ENCODE data around the gene GNMT.
"Not testable (repeated sequence)": the region's sequence is repeated elsewhere in the genome, so short reads cannot be mapped to it uniquely, and the experiment has no call there.

GNMT gene

DNA sequence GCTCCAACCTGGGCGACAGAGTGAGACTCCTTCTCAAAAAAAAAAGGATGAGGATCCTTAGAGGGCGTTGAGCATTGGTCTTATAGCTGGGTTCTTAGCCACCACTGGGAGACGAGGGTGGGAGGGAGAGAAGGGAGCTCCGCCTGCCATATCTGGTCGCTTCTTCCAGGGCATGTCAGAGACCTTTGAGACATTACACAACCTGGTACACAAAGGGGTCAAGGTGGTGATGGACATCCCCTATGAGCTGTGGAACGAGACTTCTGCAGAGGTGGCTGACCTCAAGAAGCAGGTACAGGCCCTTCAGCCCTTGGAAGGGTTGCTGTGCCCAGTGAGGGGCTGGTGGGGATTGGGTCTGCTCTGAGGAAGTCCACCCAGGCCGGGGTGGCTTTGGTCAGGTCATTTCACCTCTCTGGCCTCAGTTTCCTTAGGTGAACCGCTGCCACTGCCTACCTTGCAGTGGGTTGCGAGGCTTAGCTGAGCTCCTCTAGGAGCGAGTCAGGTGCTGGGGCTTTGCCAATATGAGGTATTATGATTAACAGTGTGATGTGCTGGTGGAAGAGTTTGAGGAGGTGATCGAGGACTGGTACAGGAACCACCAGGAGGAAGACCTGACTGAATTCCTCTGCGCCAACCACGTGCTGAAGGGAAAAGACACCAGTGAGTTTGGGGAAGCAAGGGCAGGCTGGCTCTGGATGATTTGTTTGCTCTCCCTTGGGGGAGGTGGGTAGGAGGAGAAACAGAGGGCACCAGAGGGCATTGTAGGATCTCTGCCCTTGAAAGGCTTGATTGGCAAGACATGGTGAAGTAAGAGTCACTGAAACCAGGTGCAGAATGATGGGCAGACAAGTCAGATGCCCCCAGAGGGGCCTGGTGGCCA lies 22.8 kb upstream of the GNMT start:
- H3K36me3 Mint-ChIP-seq: peaks cover 7% of the 10 kb centered on the region
- H3K4me1 Mint-ChIP-seq (ENCODE audit: low read depth): peaks cover 37% of the 10 kb centered on the region
- peak overlapping the region; percentile 58 for H3K27ac Mint-ChIP-seq
- H3K4me3 Mint-ChIP-seq: no peak overlapping the region
- H3K27me3 Mint-ChIP-seq: no peaks in the 10 kb centered on the region
- no peaks in the 10 kb centered on the region for H3K9me3 Mint-ChIP-seq (ENCODE audit: low read depth)

DNA sequence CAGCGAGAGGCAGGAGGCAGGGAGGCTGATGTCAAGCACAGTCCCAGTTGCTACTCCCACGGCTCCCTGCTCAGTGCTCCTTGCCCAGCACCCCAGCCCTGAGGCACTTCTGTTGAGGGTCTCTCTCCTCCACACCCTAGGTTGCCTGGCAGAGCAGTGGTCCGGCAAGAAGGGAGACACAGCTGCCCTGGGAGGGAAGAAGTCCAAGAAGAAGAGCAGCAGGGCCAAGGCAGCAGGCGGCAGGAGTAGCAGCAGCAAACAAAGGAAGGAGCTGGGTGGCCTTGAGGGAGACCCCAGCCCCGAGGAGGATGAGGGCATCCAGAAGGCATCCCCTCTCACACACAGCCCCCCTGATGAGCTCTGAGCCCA lies 22.1 kb upstream of the GNMT start:
- Mint-ChIP-seq H3K4me3 (no peak overlapping the region), H3K4me1 (ENCODE audit: low read depth) (peaks cover 30% of the 10 kb centered on the region), H3K27ac (no peak overlapping the region), H3K27me3 (no peaks in the 10 kb centered on the region), H3K36me3 (peaks cover 1% of the 10 kb centered on the region), H3K9me3 (ENCODE audit: low read depth) (no peaks in the 10 kb centered on the region)

DNA sequence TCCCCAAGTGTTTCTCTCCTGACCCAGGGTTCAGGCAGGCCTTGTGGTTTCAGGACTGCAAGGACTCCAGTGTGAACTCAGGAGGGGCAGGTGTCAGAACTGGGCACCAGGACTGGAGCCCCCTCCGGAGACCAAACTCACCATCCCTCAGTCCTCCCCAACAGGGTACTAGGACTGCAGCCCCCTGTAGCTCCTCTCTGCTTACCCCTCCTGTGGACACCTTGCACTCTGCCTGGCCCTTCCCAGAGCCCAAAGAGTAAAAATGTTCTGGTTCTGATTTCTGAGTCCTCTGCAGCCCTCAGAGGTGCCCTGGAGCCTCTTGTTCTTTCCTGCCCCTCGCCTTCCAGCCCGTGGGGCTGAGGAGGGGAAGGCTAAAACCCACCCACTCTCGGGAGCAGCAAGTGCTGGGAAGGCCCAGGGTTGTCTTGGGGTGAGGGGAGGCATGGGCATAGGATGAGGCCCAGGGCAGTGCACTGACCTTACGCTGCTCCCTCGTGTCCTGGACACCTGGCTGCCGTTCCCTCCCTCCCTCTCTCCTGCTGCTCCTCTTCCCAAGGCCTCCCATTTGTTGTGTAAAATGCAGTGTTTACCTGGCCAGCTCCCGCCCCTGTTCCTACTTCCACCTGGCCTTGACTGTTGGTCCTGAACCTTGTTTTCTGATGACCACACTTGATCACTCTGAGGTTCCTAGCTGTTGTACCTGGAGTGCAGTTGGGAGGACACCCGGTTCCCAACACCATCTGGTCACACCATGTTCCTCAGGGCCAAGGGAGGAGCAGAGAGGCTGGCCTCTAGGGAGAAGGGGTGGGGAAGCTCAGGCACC lies 21.4 kb upstream of the GNMT start:
- Mint-ChIP-seq H3K4me3 (no peak overlapping the region), H3K9me3 (ENCODE audit: low read depth) (no peaks in the 10 kb centered on the region), H3K27me3 (no peaks in the 10 kb centered on the region), H3K27ac (peak overlapping the region; percentile 51), H3K36me3 (no peaks in the 10 kb centered on the region), H3K4me1 (ENCODE audit: low read depth) (peaks cover 23% of the 10 kb centered on the region)

DNA sequence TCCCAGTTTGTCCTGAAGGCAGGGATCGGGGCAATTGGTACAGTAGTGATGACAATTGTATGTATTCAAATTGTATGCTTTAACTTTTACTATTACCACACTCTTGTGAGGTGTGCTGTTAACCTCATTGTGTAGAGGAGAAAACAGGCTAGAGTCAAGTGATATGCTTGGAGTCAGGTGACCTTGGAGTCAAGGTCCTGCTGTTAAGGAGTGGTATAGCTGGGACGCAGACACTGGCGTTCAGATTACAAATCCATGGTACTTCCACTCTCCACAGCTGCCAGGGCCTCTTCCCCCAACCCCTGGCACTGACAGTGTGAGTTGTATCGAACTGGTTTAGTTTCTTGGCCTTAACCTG lies 20.8 kb upstream of the GNMT start:
- no peaks in the 10 kb centered on the region for H3K36me3 Mint-ChIP-seq
- no peak overlapping the region for H3K4me3 Mint-ChIP-seq
- no peaks in the 10 kb centered on the region for H3K9me3 Mint-ChIP-seq (ENCODE audit: low read depth)
- H3K4me1 Mint-ChIP-seq (ENCODE audit: low read depth): peaks cover 18% of the 10 kb centered on the region
- no peaks in the 10 kb centered on the region for H3K27me3 Mint-ChIP-seq
- H3K27ac Mint-ChIP-seq: peak overlapping the region; percentile 51

DNA sequence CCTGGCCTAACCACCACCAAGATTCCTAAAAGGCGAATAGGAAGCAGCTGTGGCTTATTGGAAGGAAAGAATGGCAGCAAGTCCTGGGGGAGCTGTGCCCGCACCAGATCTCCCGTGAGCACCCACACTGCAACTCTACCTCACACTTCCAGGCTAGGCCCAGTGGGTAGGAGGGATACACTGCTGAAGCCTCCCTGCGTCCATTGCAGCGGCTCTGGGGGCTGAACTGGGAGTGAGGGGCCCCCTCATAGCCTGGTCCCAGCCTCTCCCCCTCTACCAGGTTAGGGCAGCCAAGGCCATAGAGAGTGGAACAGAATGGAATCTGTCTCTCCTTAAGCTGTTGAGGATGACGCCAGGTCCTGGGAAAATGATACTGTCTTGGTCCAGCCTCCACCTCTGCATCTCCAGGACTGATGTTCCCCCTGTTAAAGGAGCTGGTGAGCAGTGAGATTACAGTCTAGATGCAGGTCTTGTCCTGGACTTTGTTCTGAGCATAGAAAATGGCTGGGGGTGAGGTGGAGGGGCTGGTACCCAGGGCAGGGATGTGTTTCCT lies 20.0 kb upstream of the GNMT start:
- H3K36me3 Mint-ChIP-seq: no peaks in the 10 kb centered on the region
- H3K27ac Mint-ChIP-seq: peak overlapping the region; percentile 46

DNA sequence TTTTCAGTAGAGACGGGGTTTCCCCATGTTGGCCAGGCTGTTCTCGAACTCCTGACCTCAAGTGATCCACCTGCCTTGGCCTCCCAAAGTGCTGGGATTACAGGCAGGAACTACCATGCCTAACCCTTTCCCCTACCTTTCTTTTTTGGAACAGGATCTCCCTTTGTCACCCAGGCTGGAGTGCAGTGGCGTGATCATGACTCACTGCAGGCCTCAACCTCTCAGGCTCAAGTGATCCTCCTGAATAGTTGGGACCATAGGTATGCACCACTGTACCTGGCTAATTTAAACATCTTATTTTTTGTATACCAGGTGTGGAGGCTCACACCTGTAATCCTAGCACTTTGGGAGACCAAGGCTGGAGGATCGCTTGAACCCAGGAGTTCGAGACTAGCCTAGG lies 19.2 kb upstream of the GNMT start:
- peak overlapping the region; percentile 46 for H3K27ac Mint-ChIP-seq
- not testable (repeated sequence) for H3K4me3 Mint-ChIP-seq; H3K4me1 Mint-ChIP-seq (ENCODE audit: low read depth); H3K9me3 Mint-ChIP-seq (ENCODE audit: low read depth); H3K27me3 Mint-ChIP-seq; H3K36me3 Mint-ChIP-seq

More for the DNA sequence above, 20.0 kb upstream of the GNMT start:
- Mint-ChIP-seq H3K27me3 (no peaks in the 10 kb centered on the region), H3K9me3 (ENCODE audit: low read depth) (no peaks in the 10 kb centered on the region), H3K4me3 (no peak overlapping the region), H3K4me1 (ENCODE audit: low read depth) (peaks cover 15% of the 10 kb centered on the region)

DNA sequence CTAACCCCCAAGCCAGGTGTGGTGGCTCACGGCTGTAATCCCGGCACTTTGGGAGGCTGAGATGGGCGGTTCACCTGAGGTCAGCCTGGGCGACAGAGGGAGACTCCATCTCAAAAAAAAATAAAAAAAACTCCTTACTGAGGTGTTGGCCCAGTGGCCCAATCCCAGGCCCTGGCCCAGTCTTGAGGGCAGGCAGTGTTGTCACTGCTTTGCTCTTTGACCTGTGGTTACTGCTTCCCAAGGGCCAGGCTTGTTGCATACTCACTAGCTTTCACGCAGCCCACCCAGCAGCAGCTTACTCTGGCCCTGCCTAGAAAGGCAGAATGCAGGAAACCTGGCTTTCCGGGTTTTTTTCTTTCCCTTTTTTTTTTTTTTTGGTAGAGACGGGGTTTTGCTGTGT lies 18.1 kb upstream of the GNMT start:
- Mint-ChIP-seq H3K36me3 (no peaks in the 10 kb centered on the region), H3K27ac (no peak overlapping the region), H3K9me3 (ENCODE audit: low read depth) (no peaks in the 10 kb centered on the region), H3K4me3 (no peak overlapping the region), H3K27me3 (no peaks in the 10 kb centered on the region), H3K4me1 (ENCODE audit: low read depth) (peaks cover 4% of the 10 kb centered on the region)

DNA sequence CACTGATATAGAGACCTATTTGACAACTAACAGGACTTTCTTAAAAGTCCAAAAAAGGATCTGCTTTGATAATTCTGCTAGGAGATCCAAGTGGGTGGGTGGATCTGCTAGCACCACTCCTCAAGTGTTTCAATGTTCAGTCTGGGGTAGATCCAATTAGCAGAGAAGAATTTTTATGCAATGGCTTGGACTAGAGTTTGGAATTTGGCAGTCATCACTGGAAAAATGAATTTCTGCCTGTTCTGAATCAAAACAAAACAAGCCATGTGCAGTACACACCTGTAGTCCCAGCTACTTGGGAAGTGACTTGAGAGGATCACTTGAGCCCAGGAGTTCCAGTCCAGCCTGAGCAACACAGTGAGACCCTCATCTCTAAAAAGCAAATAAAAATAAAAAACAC lies 12.6 kb upstream of the GNMT start:
- no peak overlapping the region for H3K27ac Mint-ChIP-seq
- H3K27me3 Mint-ChIP-seq: no peaks in the 10 kb centered on the region
- no peaks in the 10 kb centered on the region for H3K4me1 Mint-ChIP-seq (ENCODE audit: low read depth)
- no peak overlapping the region for H3K4me3 Mint-ChIP-seq
- H3K9me3 Mint-ChIP-seq (ENCODE audit: low read depth): no peaks in the 10 kb centered on the region
- H3K36me3 Mint-ChIP-seq: peaks cover 5% of the 10 kb centered on the region

DNA sequence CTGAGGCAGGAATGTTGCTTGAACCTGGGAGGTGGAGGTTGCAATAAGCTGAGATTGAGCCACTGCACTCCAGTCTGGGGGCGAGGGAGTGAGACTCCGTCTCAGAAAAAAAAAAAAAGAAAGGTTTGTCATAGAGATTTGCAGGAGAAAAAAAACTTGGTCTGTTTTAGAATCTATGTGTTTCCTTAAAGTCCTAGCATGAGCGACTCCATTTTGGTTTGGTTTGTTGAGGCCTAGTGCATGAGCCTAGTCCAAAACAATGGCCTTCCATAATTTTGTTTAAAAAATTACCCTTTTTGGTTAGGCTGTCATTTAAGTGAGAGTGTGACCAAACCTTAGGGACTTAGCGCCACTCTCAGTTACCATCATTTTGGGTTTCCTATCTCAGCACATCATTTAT lies 8.2 kb upstream of the GNMT start:
- H3K36me3 Mint-ChIP-seq: peaks cover 5% of the 10 kb centered on the region
- H3K4me1 Mint-ChIP-seq (ENCODE audit: low read depth): no peaks in the 10 kb centered on the region
- no peak overlapping the region for H3K4me3 Mint-ChIP-seq
- no peak overlapping the region for H3K27ac Mint-ChIP-seq
- H3K9me3 Mint-ChIP-seq (ENCODE audit: low read depth): no peaks in the 10 kb centered on the region
- no peaks in the 10 kb centered on the region for H3K27me3 Mint-ChIP-seq

DNA sequence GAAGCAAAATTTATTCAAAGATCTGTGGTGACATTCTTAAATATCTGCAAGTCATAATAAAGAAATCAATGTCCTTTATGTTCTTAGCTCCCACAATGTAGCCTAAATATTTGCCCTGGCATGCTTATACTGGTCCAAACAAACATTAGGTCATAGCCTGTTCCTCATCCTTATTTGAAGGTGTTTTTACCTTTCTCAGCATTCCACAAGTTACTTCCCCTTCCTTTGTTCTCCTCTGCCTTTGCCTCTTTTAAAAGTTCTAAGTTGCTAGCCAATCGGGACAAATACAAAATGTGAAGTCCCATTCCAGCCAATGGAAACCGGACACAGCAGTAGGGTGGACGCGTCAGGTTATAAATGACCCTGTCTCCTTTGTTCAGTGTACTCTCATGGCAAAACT lies 6.1 kb upstream of the GNMT start:
- H3K4me3 Mint-ChIP-seq; H3K27me3 Mint-ChIP-seq; H3K4me1 Mint-ChIP-seq (ENCODE audit: low read depth); H3K36me3 Mint-ChIP-seq; H3K9me3 Mint-ChIP-seq (ENCODE audit: low read depth); H3K27ac Mint-ChIP-seq: not testable (repeated sequence)

DNA sequence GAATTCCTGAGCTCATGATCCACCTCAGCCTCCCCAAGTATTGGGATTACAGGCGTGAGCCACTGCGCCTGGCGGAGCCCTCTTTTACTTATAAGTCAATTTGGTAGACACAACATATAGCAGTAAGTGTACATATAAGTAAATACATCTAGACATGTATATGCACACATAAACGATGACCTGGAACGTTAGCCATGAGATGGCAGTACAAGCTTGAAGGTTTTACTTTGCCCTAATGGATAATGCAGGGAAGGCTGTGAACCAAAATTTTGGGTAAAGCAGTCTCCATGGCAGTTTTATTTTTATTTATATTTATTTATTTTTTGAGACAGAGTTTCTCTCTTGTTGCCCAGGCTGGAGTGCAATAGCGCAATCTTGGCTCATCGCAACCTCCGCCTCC lies 2.4 kb upstream of the GNMT start:
- H3K9me3 Mint-ChIP-seq (ENCODE audit: low read depth): no peaks in the 10 kb centered on the region
- peaks cover 15% of the 10 kb centered on the region for H3K4me1 Mint-ChIP-seq (ENCODE audit: low read depth)
- H3K36me3 Mint-ChIP-seq: no peaks in the 10 kb centered on the region
- H3K4me3 Mint-ChIP-seq: no peak overlapping the region
- no peaks in the 10 kb centered on the region for H3K27me3 Mint-ChIP-seq
- no peak overlapping the region for H3K27ac Mint-ChIP-seq

DNA sequence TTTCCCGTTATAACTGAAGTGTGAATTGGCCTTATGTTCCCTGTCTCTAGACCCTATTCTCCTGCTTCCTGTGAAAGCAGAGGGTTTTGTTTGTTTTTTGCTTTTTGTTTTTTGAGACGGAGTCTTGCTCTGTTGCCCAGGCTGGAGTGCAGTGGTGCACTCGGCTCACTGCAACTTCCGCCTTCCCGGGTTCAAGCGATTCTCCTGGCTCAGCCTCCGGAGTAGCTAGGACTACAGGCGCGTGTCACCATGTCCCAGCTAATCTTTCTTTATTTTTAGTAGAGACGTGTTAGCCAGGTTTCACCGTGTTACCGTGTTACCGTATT lies 674 bp upstream of the GNMT start:
- H3K9me3 Mint-ChIP-seq (ENCODE audit: low read depth): no peaks in the 10 kb centered on the region
- no peaks in the 10 kb centered on the region for H3K36me3 Mint-ChIP-seq
- no peak overlapping the region for H3K27ac Mint-ChIP-seq
- H3K4me3 Mint-ChIP-seq: peak overlapping the region; percentile 78
- H3K4me1 Mint-ChIP-seq (ENCODE audit: low read depth): peaks cover 16% of the 10 kb centered on the region
- H3K27me3 Mint-ChIP-seq: no peaks in the 10 kb centered on the region

DNA sequence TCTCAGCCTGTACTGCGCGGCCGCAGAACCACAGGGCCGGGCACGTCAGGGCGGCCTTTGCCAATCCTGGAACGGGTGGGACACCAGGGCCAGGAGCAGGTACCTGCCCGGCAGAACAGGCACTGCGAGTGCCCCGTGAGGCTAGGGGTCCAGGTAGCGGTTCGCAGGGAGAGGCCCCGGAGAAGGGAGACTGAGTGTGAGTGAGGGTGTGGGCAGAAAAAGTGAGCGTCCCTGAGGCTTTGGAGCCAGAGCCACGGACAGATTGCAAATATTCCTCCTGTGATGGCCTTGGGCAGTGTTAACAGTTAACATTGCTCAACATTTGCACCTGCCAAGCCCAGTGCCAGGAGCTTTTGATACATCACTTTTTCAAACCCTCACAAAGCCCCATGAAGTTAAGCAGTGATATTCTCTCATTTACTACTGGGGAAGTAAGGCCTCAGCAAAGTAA lies 491 bp downstream of the GNMT start:
- Mint-ChIP-seq H3K4me3 (peak overlapping the region; percentile 78), H3K27me3 (no peaks in the 10 kb centered on the region), H3K36me3 (no peaks in the 10 kb centered on the region), H3K4me1 (ENCODE audit: low read depth) (peaks cover 16% of the 10 kb centered on the region), H3K27ac (no peak overlapping the region), H3K9me3 (ENCODE audit: low read depth) (no peaks in the 10 kb centered on the region)

DNA sequence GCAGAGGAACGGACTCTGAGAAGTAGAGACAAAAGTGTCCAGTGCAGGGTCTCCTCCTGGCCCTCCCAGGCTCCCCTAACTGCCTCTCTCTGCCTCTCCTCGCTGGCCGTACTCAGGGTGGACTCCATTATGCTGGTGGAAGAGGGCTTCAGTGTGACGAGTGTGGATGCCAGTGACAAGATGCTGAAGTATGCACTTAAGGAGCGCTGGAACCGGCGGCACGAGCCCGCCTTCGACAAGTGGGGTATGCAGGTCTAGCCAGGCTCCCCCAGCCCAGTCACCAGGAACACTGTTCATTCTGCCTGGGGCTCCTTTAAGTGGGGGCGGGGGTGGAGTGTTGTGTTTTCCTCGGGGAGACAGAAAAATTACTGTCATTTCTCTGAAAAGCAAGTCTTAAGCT lies 1.5 kb downstream of the GNMT start:
- Mint-ChIP-seq H3K4me3 (peak overlapping the region; percentile 47), H3K9me3 (ENCODE audit: low read depth) (no peaks in the 10 kb centered on the region), H3K4me1 (ENCODE audit: low read depth) (peaks cover 16% of the 10 kb centered on the region), H3K27me3 (no peaks in the 10 kb centered on the region), H3K27ac (no peak overlapping the region), H3K36me3 (no peaks in the 10 kb centered on the region)

DNA sequence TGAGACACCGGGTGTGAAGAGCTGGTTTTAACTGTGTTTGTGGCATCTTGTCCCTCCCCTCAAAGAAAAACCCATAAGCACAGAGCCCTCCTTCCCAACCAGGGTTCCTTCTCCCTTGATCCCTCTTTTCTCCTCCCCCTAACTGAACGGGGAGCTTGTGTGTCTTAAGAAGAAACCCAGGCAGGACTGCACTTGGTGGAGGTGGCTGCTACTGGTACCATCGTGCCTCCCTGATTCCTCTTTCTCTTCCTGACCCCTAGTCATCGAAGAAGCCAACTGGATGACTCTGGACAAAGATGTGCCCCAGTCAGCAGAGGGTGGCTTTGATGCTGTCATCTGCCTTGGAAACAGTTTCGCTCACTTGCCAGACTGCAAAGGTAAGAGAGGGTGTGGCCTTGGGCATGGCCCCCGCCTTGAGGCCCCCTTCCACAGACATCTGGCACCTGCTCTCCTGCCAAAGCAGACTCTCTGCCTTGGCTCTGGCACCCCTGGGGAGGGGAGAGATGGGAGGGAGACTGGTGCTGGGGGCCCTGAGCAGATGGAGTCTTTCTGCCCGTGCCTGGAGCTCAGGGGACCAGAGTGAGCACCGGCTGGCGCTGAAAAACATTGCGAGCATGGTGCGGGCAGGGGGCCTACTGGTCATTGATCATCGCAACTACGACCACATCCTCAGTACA lies 2.1 kb downstream of the GNMT start:
- Mint-ChIP-seq H3K27me3 (no peaks in the 10 kb centered on the region), H3K4me1 (ENCODE audit: low read depth) (peaks cover 16% of the 10 kb centered on the region), H3K27ac (no peak overlapping the region), H3K36me3 (no peaks in the 10 kb centered on the region), H3K4me3 (peak overlapping the region; percentile 47), H3K9me3 (ENCODE audit: low read depth) (no peaks in the 10 kb centered on the region)

Measured in activated naive CD8-positive, alpha-beta T cell (primary cell).